Prostate gland (tissue), 2 donors: ENCODE measurements around the gene HOXD8. TPM values are rescaled to one million over a fixed set of nuclear protein-coding genes. Genes with fewer than 3 reads are reported as not detected.
A peak's percentile ranks its signal among the peaks of the same experiment; 100 is the strongest.

Experiments used
- DNase-seq: peaks from one replicate; pipeline ENCODE4 v3.0.0-alpha.2; 2019; ENCODE audit warnings: low spot score
- H3K27ac ChIP-seq, 2 donors: fragments of 200-600 bp; sonication (generic); 2 replicates each; pipeline ENCODE4 v1.5.1; 2017 to 2019
- H3K27me3 ChIP-seq: fragments of 200-600 bp; sonication (generic); replicated peaks from 2 replicates; pipeline ENCODE4 v1.5.1; 2019; ENCODE audit not compliant: insufficient read depth
- H3K36me3 ChIP-seq, 2 donors: fragments of 200-600 bp; sonication (generic); 1 replicate in 1 of 2; 2 replicates in 1 of 2; pipeline versions ENCODE4 v1.5.1 to v1.8.1; 2017 to 2019
- H3K4me1 ChIP-seq: fragments of 200-600 bp; sonication (generic); replicated peaks from 2 replicates; pipeline ENCODE4 v1.5.1; 2019
- H3K4me3 ChIP-seq, 2 donors: fragments of 200-600 bp; sonication (generic); 2 replicates each; pipeline ENCODE4 v1.5.1; 2017 to 2019
- H3K9me3 ChIP-seq: fragments of 200-600 bp; sonication (generic); 2 replicates; pipeline ENCODE4 v1.5.1; 2017
- POLR2A ChIP-seq: fragments of 450-650 bp; IDR thresholded peaks from one replicate; pipeline ENCODE4 v1.6.1; 2016; ENCODE audit warnings: antibody characterized with exemption, mild to moderate bottlenecking
- POLR2AphosphoS5 ChIP-seq: sonication (generic); formaldehyde crosslinking; IDR thresholded peaks from one replicate; pipeline ENCODE4 v1.6.1; 2017; ENCODE audit warnings: antibody characterized with exemption
- WGBS: methylation state at CpG from one replicate; pipeline ENCODE4 v1.1.5; 2018; 5-methylcytosine and 5-hydroxymethylcytosine counted together
- intact Hi-C: fragments of 100-400 bp; cut with DNase I; formaldehyde crosslinking; loops from one replicate; pipeline ENCODE4 v1.14.2; 2022
- total RNA-seq, 2 donors: library from RNA; depleted of rRNA; stranded (reverse); fragments of >200 nt; gene quantifications; one replicate each; pipeline ENCODE4 v1.1.0, GENCODE V29; 2016
- TF ChIP-seq, protein P1 (sequence below), 4 experiments: fragments of 200-600 bp in 2 of 4; fragments of 450-650 bp in 2 of 4; sonication (generic) in 2 of 4; IDR thresholded peaks; 1 replicate in 3 of 4; 2 replicates in 1 of 4; pipeline ENCODE4 v1.5.1; 2016 to 2019; ENCODE audit warnings: antibody characterized with exemption in 4 of 4, mild to moderate bottlenecking in 2 of 4, moderate library complexity in 2 of 4

HOXD8 gene
- total RNA-seq, 2 donors from 2014 or later, result 10.4 to 30.8 TPM

DNA sequence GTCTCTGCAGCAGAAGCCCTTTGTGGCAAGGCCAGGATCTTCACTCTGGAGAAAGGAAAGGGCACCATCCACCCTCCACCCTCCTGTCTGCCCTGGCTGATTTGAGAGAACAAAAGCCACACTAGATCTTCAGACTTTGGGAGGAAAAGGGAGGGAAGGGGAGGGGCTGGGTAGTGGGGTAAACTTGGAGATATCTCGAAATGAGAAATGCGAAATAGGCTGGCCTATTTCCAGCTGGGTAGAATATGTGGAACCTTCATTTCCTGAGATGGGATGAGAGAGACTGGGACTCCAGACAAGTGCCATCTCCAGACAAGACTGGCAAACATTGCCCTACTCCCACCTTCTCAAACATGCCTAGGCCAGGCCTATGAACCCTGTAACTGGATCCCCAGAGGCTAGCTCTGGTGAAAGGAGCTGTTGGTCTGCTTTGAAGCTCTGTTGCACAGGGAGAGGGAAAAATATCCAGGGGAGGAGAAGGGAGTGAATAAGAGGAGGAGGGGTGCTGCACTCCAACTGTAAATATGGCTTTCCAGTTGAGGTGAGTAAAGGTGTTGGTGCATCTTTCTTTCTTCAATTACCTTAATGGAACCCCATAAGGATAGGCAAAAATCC is 28.2 kb upstream of the HOXD8 start:
- H3K4me3 ChIP-seq, result no peak overlapping the region
- no peak overlapping the region for H3K27ac ChIP-seq
- H3K27me3 ChIP-seq, result peaks cover 25% of the 10 kb centered on the region
- TF ChIP-seq, protein P1, sequence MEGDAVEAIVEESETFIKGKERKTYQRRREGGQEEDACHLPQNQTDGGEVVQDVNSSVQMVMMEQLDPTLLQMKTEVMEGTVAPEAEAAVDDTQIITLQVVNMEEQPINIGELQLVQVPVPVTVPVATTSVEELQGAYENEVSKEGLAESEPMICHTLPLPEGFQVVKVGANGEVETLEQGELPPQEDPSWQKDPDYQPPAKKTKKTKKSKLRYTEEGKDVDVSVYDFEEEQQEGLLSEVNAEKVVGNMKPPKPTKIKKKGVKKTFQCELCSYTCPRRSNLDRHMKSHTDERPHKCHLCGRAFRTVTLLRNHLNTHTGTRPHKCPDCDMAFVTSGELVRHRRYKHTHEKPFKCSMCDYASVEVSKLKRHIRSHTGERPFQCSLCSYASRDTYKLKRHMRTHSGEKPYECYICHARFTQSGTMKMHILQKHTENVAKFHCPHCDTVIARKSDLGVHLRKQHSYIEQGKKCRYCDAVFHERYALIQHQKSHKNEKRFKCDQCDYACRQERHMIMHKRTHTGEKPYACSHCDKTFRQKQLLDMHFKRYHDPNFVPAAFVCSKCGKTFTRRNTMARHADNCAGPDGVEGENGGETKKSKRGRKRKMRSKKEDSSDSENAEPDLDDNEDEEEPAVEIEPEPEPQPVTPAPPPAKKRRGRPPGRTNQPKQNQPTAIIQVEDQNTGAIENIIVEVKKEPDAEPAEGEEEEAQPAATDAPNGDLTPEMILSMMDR (IDR thresholded peaks at IDR 0.05), result no peak
- TF ChIP-seq POLR2A (no peak), POLR2AphosphoS5 (no peak)
- WGBS, result 28% methylated on average over 2 of the region's 2 CpGs
- H3K36me3 ChIP-seq, result no peaks in the 10 kb centered on the region
- intact Hi-C loops, result no loop called here
- no peak for DNase-seq
- no peaks in the 10 kb centered on the region for H3K9me3 ChIP-seq
- H3K4me1 ChIP-seq, result no peaks in the 10 kb centered on the region

DNA sequence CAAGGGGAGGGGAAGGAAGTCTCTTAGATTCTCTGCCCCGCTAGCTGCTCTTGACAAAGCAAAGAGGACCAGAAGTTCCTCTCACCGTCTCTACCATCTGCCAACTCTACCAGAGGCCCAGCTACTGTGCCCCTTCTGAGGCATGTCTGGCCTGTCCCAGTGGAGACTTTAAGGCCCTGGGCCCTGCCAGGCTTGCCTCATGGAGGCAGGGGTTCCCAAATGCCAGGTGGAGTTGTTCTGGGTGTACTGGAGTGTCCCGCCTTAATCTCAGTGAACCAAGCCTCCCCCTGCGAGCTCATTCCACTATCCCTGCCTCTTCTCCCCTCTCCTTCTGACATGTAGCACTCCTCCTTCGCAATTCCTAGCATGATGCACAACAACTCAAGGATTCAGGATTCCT is 27.7 kb upstream of the HOXD8 start:
- Histone ChIP-seq H3K4me3 (no peak overlapping the region), H3K27ac (no peak overlapping the region), H3K4me1 (no peaks in the 10 kb centered on the region), H3K27me3 (peaks cover 28% of the 10 kb centered on the region), H3K9me3 (no peaks in the 10 kb centered on the region), H3K36me3 (no peaks in the 10 kb centered on the region)
- DNase-seq, result no peak
- no peak for TF ChIP-seq POLR2A
- TF ChIP-seq, protein P1 (IDR thresholded peaks at IDR 0.05), result no peak
- TF ChIP-seq POLR2AphosphoS5, result no peak
- intact Hi-C loops, result no loop called here
- WGBS, result 76% methylated on average over 5 of the region's 5 CpGs

DNA sequence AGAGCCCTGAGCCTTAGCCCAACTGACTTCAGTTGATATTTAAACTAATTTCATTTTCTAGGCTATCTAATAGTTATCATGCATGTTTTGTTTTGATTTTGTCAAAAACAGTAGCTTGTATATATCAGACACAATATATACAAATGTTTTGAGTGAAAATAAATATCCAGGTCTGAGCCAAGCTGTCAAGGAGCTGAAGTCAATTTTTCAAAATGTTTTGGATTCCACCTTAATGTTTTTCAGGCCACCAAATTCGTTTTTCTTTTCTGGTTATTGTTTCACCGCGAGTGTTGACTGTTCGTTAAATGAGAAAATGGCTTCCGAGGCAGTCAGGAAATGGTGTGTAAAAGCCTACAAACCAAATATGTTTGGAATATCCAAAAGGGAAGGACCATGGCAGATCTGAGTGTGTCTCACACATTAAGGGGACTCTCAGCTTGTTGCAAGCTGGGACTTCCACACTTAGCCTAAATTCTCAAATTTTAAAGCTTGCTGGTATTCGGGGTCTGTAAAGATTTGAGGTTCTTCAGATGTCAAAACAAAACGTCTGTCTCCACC is 27.1 kb upstream of the HOXD8 start:
- intact Hi-C loops, result no loop called here
- Histone ChIP-seq H3K27me3 (peaks cover 28% of the 10 kb centered on the region), H3K4me1 (no peaks in the 10 kb centered on the region), H3K4me3 (no peak overlapping the region), H3K9me3 (no peaks in the 10 kb centered on the region), H3K36me3 (no peaks in the 10 kb centered on the region), H3K27ac (peak overlapping the region in 1 of 2 donors; percentile 89)
- WGBS, result 58% methylated on average over 7 of the region's 7 CpGs
- TF ChIP-seq, protein P1 (IDR thresholded peaks at IDR 0.05), result no peak
- TF ChIP-seq POLR2AphosphoS5, result no peak
- TF ChIP-seq POLR2A, result no peak
- no peak for DNase-seq

DNA sequence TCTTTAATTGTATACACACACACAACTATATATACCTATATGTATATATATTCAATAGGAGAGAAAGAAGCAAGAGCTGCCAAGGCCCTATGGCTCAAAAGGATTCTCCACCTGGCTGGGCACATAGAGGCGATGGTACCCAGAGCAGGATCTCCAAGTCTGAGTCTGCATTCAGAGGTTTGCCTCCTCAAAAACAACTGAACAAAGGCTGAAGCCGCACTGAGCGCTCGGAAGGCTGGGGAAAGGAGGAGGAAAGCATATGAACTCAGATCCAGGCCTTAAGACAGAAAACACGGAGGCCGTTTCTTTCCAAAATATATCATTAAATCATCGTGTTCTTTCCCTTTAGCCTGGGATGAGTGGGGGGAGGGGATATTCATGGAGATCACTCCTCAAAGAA is 26.3 kb upstream of the HOXD8 start:
- intact Hi-C loops, result no loop called here

More for the DNA sequence above, 26.3 kb upstream of the HOXD8 start:
- WGBS, result 40% methylated on average over 7 of the region's 7 CpGs
- Histone ChIP-seq H3K4me1 (no peaks in the 10 kb centered on the region), H3K36me3 (no peaks in the 10 kb centered on the region), H3K9me3 (no peaks in the 10 kb centered on the region), H3K27ac (peak overlapping the region; percentile 87 to 89), H3K4me3 (no peak overlapping the region), H3K27me3 (peaks cover 26% of the 10 kb centered on the region)
- peak; percentile 5 for DNase-seq
- TF ChIP-seq, protein P1 (IDR thresholded peaks at IDR 0.05), result no peak
- TF ChIP-seq POLR2A (no peak), POLR2AphosphoS5 (no peak)
